Panc1 (cell line): Measurements from ENCODE around the gene CEP131. TPM values are rescaled to one million over a fixed set of nuclear protein-coding genes. Genes with fewer than 3 reads are reported as not detected.

Experiments used
- ATAC-seq: fragments of 200-7000 bp; cut with Tn5 transposase; 2 replicates; pipeline ENCODE4 v1.9.1; 2020; ENCODE audit warnings: mild to moderate bottlenecking, moderate library complexity
- BruUV-seq: library from RNA; stranded (reverse); fragments of 400-500 nt; replicated peaks from 2 replicates; lab custom pipeline; 2021; lab: Mats Ljungman, UMichigan
- CTCF ChIA-PET: fragments of 300-600 bp; sonication (Branson Sonifier 250); formaldehyde crosslinking; loops from one replicate; lab custom pipeline; 2022; ENCODE audit warnings: antibody characterized with exemption; lab: Charles Lee
- POLR2A ChIA-PET: fragments of 300-600 bp; sonication (Branson Sonifier 250); formaldehyde crosslinking; loops from one replicate; lab custom pipeline; 2022; ENCODE audit warnings: antibody characterized with exemption; lab: Charles Lee
- DNase-seq: peaks from one replicate; pipeline ENCODE4 v3.0.0-alpha.2; 2010; ENCODE audit warnings: low read depth, low spot score
- H3K27ac ChIP-seq: 2 replicates; pipeline ENCODE4 v1.5.1; 2011; ENCODE audit warnings: mild to moderate bottlenecking, low read length, inconsistent platforms
- H3K27me3 ChIP-seq: fragments of 200-500 bp; sonication (Bioruptor generic); 2 replicates; pipeline ENCODE4 v1.6.0; 2014; ENCODE audit warnings: low read length, inconsistent platforms; ENCODE audit not compliant: control insufficient read depth, insufficient read depth
- H3K36me3 ChIP-seq: fragments of 200-500 bp; sonication (Bioruptor generic); 2 replicates; pipeline ENCODE4 v1.5.1; 2014; ENCODE audit warnings: inconsistent platforms, mild to moderate bottlenecking, low read length, moderate library complexity; ENCODE audit not compliant: control insufficient read depth, insufficient read depth
- H3K4me1 ChIP-seq: 2 replicates; pipeline ENCODE4 v1.5.1; 2011; ENCODE audit warnings: inconsistent platforms, mild to moderate bottlenecking, low read length, moderate library complexity; ENCODE audit not compliant: control insufficient read depth, insufficient read depth
- H3K4me3 ChIP-seq, 2 experiments: 2 replicates each; pipeline ENCODE4 v1.5.1; 2011 to 2012; ENCODE audit warnings: low read depth in 2 of 2, low read length in 2 of 2, mild to moderate bottlenecking in 2 of 2, inconsistent platforms in 1 of 2, moderate library complexity in 1 of 2
- H3K9me3 ChIP-seq: fragments of 200-500 bp; sonication (Bioruptor generic); 2 replicates; pipeline ENCODE4 v1.5.1; 2014; ENCODE audit warnings: low read depth, mild to moderate bottlenecking, inconsistent platforms, low read length, moderate library complexity; ENCODE audit not compliant: control insufficient read depth, insufficient read depth
- POLR2AphosphoS5 ChIP-seq: IDR thresholded peaks from 2 replicates; pipeline ENCODE4 v1.6.1; 2012; ENCODE audit warnings: mild to moderate bottlenecking, low read depth, low read length, moderate library complexity
- SIN3A ChIP-seq: IDR thresholded peaks from 2 replicates; pipeline ENCODE4 v1.6.1; 2012; ENCODE audit warnings: low read depth, mild to moderate bottlenecking, low read length, moderate library complexity, borderline replicate concordance; ENCODE audit not compliant: insufficient read depth
- TCF7L2 ChIP-seq: IDR thresholded peaks from 2 replicates; pipeline ENCODE4 v1.6.1; 2011; ENCODE audit warnings: mild to moderate bottlenecking, low read depth, low read length, inconsistent platforms
- in situ Hi-C: cut with HindIII; loops from 2 replicates; pipeline ENCODE4 v1.10.0; 2016; ENCODE audit warnings: low sequenced_read_pairs, low pct_unique_long_range_greater_than_20kb
- intact Hi-C: fragments of 100-400 bp; cut with micrococcal nuclease; formaldehyde crosslinking; loops from one replicate; pipeline ENCODE4 v1.10.0; 2022; ENCODE audit not compliant: unreplicated experiment
- total RNA-seq: library from RNA; stranded (reverse); gene quantifications from one replicate; pipeline ENCODE4 v1.2.1, GENCODE V29; 2021; ENCODE audit not compliant: unreplicated experiment
- TF ChIP-seq, protein P1 (sequence below): fragments of 450-650 bp; IDR thresholded peaks from 2 replicates; pipeline ENCODE4 v1.5.1; 2017; ENCODE audit warnings: mild to moderate bottlenecking
- TF ChIP-seq, protein P2 (sequence below), 2 experiments: IDR thresholded peaks; 2 replicates each; pipeline ENCODE4 v1.6.1; 2011 to 2012; ENCODE audit warnings: low read depth in 2 of 2, control low read depth in 1 of 2, low read length in 1 of 2, mild to moderate bottlenecking in 1 of 2, moderate library complexity in 1 of 2; ENCODE audit not compliant: insufficient read depth in 1 of 2

Gene CEP131
- total RNA-seq, 1 experiment from 2014 or later = 26.0 TPM

DNA sequence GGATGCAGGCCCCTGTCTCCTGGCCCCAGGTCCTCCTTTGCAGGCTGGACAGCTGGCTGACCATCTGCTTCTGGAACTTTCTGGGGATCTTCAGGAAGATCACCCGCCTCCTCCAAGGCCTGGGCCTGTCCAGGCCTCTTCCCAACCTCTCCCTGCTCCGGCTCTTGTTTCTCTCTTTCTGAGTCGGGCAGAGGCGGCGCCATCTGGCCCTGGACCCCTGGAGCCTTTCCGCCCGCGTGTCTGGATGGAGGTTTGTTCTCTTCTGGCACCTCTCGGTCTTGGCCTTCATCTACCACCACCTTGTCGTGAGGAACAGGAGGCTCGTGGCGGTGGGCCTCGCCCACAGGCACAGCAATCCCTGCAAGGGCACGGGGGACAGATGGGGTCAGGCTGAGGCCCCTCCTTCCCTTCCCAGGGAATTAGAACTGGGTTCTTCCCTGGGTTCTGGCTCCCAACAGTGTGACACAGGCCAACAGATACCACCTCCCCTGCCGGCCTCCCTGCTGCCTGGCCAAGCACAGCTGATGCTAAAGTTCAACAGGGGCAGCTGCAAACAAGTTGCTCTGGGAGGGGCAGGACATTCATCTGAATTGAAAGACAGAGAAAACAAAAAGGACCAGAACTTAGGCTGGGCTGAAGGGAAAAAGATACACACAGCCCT, 29.7 kb upstream of the CEP131 start:
- POLR2A ChIA-PET = no interaction called here
- no peaks in the 10 kb centered on the region for H3K27me3 ChIP-seq
- intact Hi-C loops = loop anchor here (10.0 kb wide), 1 partner anchor 232 kb away; no protein-coding TSS in a partner anchor
- H3K36me3 ChIP-seq = 0 out of 2 replicates have a peak, but pooled peaks cover 3% of the 10 kb centered on the region
- DNase-seq = no peak
- no peak overlapping the region for H3K4me3 ChIP-seq
- in situ Hi-C loops = no loop called here
- H3K27ac ChIP-seq = no peak overlapping the region
- no peak for ATAC-seq
- CTCF ChIA-PET = interaction anchor here (0.5 to 1.1 kb wide), 2 partner anchors 15 to 232 kb away, joined by 3 to 6 read pairs; no protein-coding TSS in a partner anchor
- no TSS peak for BruUV-seq
- no peak for TF ChIP-seq SIN3A
- TF ChIP-seq, protein P1, sequence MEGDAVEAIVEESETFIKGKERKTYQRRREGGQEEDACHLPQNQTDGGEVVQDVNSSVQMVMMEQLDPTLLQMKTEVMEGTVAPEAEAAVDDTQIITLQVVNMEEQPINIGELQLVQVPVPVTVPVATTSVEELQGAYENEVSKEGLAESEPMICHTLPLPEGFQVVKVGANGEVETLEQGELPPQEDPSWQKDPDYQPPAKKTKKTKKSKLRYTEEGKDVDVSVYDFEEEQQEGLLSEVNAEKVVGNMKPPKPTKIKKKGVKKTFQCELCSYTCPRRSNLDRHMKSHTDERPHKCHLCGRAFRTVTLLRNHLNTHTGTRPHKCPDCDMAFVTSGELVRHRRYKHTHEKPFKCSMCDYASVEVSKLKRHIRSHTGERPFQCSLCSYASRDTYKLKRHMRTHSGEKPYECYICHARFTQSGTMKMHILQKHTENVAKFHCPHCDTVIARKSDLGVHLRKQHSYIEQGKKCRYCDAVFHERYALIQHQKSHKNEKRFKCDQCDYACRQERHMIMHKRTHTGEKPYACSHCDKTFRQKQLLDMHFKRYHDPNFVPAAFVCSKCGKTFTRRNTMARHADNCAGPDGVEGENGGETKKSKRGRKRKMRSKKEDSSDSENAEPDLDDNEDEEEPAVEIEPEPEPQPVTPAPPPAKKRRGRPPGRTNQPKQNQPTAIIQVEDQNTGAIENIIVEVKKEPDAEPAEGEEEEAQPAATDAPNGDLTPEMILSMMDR = no peak
- TF ChIP-seq TCF7L2 = no peak
- TF ChIP-seq POLR2AphosphoS5 = no peak
- TF ChIP-seq, protein P2, sequence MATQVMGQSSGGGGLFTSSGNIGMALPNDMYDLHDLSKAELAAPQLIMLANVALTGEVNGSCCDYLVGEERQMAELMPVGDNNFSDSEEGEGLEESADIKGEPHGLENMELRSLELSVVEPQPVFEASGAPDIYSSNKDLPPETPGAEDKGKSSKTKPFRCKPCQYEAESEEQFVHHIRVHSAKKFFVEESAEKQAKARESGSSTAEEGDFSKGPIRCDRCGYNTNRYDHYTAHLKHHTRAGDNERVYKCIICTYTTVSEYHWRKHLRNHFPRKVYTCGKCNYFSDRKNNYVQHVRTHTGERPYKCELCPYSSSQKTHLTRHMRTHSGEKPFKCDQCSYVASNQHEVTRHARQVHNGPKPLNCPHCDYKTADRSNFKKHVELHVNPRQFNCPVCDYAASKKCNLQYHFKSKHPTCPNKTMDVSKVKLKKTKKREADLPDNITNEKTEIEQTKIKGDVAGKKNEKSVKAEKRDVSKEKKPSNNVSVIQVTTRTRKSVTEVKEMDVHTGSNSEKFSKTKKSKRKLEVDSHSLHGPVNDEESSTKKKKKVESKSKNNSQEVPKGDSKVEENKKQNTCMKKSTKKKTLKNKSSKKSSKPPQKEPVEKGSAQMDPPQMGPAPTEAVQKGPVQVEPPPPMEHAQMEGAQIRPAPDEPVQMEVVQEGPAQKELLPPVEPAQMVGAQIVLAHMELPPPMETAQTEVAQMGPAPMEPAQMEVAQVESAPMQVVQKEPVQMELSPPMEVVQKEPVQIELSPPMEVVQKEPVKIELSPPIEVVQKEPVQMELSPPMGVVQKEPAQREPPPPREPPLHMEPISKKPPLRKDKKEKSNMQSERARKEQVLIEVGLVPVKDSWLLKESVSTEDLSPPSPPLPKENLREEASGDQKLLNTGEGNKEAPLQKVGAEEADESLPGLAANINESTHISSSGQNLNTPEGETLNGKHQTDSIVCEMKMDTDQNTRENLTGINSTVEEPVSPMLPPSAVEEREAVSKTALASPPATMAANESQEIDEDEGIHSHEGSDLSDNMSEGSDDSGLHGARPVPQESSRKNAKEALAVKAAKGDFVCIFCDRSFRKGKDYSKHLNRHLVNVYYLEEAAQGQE (IDR thresholded peaks at IDR 0.05; ENCODE audit: insufficient read depth in 1 of 2, low read depth in 2 of 2, low read length in 1 of 2) = no peak
- no peaks in the 10 kb centered on the region for H3K9me3 ChIP-seq
- peaks cover 3% of the 10 kb centered on the region for H3K4me1 ChIP-seq

DNA sequence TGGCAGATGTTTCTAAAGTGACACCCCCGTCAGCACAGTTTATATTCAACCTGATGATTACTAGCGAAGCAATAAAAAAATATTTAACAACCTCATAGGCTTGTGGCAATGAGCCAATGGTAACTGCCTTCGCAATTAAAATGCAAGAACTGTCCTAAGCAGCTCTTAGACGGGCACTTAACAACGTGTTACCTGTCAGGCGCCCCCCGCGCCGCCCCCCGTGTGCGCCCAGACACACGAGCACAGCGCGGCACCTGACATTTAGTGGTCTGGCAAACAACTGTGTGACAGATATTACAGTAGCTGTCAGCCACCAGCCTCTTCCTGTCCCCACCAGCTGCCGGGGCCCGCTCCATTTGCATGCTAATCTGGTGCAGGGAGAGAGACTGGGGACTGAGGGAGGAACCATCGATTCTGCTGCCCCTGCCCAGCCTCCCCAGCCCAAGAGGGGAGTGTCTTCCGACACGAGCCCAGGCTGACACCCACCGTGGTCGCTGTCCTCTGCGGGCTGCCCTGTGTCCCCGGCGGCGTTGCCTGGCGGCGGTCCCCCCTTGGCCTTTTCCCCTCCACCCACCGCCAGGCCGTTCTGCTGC, 29.0 kb upstream of the CEP131 start:
- POLR2A ChIA-PET = interaction anchor here (0.5 kb wide), 1 partner anchor 43 kb away, joined by 4 read pairs; the partner anchor contains the start of gene SLC38A10
- Histone ChIP-seq H3K36me3 (0 out of 2 replicates have a peak, but pooled peaks cover 3% of the 10 kb centered on the region), H3K4me1 (peaks cover 3% of the 10 kb centered on the region), H3K4me3 (no peak overlapping the region), H3K27me3 (no peaks in the 10 kb centered on the region), H3K9me3 (no peaks in the 10 kb centered on the region), H3K27ac (no peak overlapping the region)
- no TSS peak for BruUV-seq
- ATAC-seq = no peak
- in situ Hi-C loops (no loop called here), intact Hi-C loops (loop anchor here (10.0 kb wide), 1 partner anchor 233 kb away; no protein-coding TSS in a partner anchor)
- TF ChIP-seq TCF7L2 = no peak
- no peak for TF ChIP-seq SIN3A
- TF ChIP-seq, protein P1 = no peak
- no peak for DNase-seq
- CTCF ChIA-PET = no interaction called here
